Stimulated activated CD8-positive, alpha-beta memory T cell treated with anti-CD3 and anti-CD28 coated beads, Interleukin-12 subunit alpha, Interleukin-12 subunit beta, amount 100 ng/mL, for 24 hours (primary cell): Measurements from ENCODE around the gene ORAI3.

Experiments
- DNase-seq: peaks from one replicate; pipeline ENCODE4 v3.0.0-alpha.2; 2020; ENCODE audit errors: extremely low read depth

Gene ORAI3

DNA sequence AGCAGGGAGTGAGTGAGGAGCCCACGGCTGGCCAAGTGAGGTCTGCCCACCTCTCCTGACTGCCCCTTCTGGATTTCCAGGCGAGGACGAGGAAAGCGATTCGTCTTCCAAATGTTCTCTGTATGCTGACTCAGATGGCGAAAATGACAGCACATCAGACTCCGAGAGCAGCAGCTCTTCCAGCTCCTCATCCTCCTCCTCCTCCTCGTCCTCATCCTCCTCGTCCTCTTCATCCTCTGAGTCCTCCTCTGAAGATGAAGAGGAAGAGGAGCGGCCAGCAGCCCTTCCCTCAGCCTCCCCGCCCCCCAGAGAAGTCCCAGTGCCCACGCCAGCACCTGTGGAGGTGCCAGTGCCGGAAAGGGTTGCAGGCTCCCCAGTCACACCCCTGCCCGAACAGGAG, 22.4 kb downstream of the ORAI3 start:
- DNase-seq, result no peak

DNA sequence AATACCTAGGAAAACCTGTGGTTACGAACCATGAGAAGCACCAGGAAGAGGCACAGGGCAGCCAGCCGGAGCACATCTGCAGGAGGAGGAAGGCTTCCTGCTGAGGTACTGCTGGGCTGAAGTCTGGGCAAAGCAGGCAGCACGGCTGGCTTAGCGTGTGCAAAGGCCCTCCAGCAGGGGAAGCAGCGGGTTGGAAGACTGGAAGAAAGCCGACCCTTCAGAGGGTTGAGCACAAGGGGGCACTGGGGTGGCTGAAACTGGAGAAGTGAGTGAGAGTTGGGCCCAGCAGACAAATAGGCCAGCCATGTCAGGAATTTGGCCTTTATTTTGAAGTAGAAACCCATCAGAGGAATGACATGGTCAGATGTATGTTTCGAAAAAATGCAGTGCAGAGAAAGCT, 24.0 kb downstream of the ORAI3 start:
- DNase-seq, result no peak

DNA sequence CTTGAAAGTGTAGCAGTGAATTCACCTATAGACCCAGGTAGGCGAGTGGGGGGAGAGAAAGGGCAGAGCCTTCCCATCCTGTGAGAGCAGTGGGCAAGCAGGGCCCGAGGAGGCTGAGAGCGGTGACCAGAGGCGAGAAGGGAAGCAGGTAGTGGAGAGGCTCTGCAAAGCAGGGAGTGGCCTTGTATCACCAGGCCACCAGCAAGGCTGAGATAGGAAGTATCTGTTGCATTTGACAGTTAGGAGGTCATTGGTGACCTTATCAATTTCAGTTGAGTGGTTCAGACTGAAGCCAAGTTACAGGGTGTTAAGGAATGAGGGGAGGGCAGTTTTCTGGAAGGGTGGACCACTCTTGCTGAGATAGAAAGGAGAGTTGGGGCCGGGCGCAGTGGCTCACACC, 25.5 kb downstream of the ORAI3 start:
- no peak for DNase-seq

DNA sequence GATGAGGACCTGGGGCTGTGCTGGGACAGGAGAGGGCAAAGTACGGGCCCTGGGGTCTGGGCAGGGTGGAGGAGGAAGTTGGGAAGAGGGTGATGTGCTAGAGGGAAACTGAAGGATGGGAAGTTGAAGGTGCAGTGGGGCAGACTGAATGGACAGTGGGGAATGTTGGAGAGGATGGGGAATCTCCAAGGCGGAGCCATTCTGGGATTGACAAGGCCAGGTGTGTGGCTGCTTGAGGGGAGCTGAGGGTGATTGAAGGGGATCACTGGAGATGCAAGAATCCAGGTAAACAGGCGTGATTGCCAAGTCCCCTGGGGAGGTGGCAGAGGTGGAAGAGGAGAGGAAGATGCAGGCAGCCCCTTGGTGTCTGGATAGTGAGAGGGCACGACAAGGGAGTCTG, 27.6 kb downstream of the ORAI3 start:
- DNase-seq, result no peak

DNA sequence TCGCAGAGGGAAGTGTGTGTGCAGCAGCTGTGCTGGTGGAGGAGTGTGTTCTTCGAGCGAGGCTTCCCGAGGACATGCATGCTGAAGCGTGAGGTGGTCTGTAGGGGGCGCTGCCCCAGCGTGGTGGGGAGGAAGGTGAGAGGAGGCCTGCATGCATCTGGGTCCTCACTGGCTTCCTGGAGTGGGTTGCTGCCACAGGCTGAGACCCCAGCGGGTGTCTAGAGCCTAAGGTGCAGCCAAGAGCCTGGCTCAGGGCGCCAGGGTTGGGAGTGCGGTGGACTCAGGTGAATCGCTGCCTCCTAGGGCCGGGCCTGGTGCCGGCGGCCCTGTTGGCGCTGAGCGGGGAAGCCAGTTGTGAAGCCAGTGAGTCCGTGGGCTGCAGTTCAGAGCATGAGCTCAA, 28.6 kb downstream of the ORAI3 start:
- DNase-seq, result no peak

DNA sequence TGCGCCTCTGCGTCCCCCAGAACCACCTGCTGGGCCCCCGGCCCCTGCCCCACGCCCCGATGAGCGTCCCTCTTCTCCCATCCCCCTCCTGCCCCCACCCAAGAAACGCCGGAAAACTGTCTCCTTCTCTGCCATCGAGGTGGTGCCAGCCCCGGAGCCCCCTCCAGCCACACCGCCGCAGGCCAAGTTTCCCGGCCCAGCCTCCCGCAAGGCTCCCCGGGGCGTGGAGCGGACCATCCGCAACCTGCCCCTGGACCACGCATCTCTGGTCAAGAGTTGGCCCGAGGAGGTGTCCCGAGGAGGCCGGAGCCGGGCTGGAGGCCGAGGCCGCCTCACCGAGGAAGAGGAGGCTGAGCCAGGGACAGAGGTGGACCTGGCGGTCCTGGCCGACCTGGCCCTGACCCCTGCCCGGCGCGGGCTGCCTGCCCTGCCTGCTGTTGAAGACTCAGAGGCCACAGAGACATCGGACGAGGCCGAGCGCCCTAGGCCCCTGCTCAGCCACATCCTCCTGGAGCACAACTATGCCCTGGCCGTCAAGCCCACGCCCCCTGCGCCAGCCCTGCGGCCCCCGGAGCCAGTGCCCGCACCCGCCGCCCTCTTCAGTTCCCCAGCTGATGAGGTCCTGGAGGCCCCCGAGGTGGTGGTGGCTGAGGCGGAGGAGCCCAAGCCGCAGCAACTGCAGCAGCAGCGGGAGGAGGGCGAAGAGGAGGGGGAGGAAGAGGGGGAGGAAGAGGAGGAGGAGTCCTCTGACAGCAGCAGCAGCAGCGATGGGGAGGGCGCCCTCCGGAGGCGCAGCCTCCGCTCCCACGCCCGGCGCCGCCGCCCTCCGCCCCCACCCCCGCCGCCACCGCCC, 30.5 kb downstream of the ORAI3 start:
- DNase-seq, result no peak

DNA sequence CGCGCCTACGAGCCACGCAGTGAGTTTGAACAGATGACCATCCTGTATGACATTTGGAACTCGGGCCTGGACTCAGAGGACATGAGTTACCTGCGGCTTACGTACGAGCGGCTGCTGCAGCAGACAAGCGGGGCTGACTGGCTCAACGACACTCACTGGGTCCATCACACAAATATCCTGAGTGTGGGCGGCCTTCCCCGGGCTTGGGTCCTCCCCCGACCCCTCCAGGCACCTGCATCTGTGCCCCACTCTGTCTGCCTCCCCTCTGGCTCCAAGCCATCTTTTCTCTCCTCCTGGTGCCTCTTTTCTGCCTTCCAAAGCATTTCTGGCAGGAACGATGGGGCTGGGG, 31.1 kb downstream of the ORAI3 start:
- DNase-seq, result no peak

DNA sequence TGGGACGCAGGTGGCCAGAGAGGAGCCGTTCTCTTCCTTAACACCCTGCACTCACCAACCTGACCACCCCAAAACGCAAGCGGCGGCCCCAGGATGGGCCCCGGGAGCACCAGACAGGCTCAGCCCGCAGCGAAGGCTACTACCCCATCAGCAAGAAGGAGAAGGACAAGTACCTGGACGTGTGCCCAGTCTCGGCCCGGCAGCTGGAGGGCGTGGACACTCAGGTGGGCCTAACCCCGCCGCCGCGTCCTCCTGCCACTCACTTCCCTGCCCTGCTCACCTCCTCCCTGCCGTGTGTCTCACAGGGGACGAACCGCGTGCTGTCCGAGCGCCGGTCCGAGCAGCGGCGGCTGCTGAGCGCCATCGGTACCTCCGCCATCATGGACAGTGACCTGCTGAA, 31.6 kb downstream of the ORAI3 start:
- DNase-seq, result no peak

DNA sequence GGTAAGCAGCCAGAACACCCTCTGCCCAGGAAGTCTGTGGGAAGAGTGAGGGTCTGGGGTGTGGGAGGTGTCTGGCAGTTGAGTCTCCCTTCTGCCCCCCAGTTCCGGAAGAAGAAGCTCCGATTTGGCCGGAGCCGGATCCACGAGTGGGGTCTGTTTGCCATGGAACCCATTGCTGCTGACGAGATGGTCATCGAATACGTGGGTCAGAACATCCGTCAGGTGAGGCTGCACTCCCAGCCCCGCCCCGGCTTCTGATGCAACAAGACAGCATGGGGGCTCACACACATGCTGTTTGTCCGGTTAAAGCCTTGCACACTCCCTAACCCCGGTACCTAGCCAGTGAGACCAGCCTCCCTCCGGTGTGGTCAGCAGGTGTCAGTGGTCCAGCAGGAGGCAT, 32.1 kb downstream of the ORAI3 start:
- DNase-seq, result no peak

DNA sequence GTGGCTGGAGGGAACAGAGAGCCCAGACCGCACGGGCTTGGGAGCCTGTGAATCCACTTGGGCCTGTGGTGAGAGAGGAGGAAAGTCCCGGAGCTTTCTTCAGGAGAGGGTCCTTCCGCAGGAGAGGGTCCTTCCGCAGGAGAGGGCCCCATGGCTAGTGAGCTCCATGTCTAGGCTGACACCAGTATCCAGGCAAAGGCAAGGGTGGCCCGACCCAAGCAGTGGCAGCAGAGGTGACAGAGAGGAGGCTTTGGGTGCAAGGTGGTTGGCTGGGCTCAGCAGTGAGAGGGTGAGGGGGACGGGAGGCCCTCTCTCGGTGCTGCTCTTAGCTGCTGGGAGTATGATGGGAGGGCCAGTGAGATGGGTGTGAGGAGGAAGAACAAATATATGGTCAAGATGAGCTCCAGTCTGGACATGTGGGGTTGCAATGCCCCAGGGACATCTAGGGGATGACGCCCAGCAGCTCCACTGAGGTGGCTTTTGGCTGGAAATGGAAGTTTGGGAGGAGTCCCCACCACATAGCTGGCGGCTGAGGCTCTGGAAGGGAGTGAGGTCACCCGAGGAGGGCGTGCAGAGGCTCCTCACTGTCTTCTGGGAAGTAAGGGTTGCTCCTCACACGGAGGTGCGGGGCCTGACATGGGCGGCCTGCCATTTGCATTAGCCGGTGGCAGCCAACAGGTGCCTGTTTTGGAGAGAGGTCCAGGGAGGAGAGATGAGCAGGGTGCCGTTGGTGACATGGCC, 33.9 kb downstream of the ORAI3 start:
- DNase-seq, result no peak

DNA sequence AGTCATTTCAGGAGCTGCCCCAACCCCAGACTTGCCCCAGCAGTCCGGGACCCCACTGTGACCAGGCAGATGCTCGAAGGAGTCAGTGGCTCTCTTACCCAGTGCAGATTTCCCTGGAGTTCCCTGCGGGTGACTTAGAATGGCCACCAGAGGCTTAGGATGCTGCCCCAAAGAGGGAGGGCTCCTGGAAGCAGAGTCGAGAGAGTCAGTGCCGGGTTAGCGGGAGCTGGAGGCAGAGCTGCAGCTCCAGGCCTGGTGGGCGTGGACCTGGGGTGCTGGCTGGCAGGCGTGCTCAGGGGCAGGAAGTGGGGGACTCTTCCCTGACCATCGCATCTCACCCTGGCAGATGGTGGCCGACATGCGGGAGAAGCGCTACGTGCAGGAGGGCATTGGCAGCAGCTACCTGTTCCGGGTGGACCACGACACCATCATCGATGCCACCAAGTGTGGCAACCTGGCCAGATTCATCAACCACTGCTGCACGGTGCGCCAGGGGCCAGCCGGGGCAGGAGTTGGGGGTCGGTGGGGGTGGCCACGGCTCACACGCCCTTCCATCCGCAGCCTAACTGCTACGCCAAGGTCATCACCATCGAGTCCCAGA, 34.5 kb downstream of the ORAI3 start:
- DNase-seq, result no peak

DNA sequence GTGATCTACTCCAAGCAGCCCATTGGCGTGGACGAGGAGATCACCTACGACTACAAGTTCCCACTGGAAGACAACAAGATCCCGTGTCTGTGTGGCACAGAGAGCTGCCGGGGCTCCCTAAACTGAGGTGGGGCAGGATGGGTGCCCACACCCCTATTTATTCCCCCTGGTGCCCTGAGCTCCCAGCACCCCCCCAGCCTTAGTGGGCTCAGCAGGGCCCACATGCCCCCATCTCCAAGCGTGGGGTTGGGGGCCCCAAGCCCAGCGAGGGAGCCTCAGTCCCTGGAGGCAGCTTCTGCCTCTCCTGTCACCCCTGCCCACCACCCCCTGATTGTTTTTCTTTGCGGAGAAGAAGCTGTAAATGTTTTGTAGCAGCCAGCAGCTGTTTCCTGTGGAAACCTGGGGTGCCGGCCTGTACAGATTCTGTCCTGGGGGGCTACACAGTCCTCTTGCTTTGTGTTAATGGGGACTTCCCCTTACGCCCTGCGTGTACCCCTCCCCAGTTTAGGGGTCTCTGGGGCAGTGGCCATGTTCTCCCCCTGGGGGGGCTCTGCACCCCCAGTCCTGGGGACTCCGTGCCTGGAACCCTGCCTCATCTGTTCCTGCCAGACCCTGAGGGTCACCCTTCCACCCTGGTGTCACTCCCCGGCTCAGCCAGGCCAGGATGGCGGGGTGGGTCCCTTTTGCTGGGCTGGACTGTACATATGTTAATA, 35.2 kb downstream of the ORAI3 start:
- DNase-seq, result no peak

DNA sequence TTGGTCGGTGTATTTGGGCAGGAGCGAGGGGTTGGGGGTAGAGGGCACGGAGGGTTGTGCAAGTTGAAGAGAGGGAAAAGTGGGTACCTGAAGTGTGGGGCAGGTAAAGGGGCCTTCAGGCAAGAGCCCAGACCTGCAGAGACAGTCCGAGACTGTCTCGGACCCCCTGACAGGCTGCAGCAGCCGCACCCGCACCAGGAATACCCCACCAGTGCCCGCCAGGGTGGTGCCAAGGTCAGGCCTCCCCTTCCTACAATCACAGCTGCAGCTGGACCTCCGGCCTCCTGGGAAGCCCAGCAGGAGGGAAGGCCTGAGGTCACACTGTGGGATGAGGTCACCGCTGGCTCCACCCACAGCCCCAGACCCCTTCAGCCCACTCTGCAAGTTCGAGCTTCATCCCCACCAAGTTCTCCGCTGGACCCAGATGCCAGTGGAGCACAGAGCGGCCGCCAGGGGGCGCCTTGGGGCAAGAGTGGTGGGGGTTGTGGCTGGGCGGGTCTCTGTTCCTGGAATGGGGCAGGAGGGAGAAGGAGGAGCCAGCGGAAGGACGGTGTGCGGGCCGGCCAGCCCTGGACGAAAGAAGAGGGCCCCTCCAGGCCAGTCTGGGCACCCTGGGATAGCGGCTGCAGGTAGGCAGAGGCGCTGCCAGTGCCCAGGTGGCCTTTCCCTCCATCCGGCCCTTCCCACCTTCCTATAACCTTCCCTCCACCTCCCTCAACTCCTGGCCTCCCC, 36.0 kb downstream of the ORAI3 start, which contains the start of gene HSD3B7:
Gene HSD3B7, plus strand, starts transcription at position 539 of the 732 bp plus-strand sequence. CDS start 452 bp downstream, outside the sequence.
- peak; percentile 50 for DNase-seq

DNA sequence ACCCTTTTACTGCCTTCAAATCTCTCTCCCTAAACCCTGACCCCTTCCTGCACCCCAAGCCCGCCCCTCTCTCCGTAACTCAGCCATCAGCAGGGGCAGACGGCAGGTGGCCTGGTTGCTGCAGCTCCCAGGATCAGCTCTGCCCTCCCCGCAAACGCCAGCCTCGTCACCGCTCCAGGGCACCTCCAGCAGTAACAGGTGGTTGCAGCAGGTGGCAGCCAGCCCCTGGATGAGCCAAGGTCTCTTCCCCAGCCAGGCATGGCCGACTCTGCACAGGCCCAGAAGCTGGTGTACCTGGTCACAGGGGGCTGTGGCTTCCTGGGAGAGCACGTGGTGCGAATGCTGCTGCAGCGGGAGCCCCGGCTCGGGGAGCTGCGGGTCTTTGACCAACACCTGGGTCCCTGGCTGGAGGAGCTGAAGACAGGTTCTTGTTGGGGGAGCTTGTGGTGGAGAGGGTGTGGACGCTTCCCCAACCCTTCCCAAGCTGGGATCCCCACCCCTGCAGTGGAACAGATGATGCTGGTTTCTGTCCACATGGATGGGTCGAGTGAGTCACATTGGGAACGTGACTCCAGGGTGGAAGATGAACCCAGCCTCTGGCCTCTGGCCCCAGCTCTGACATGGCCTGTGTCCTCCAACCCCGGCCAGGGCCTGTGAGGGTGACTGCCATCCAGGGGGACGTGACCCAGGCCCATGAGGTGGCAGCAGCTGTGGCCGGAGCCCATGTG, 36.7 kb downstream of the ORAI3 start:
- no peak for DNase-seq

DNA sequence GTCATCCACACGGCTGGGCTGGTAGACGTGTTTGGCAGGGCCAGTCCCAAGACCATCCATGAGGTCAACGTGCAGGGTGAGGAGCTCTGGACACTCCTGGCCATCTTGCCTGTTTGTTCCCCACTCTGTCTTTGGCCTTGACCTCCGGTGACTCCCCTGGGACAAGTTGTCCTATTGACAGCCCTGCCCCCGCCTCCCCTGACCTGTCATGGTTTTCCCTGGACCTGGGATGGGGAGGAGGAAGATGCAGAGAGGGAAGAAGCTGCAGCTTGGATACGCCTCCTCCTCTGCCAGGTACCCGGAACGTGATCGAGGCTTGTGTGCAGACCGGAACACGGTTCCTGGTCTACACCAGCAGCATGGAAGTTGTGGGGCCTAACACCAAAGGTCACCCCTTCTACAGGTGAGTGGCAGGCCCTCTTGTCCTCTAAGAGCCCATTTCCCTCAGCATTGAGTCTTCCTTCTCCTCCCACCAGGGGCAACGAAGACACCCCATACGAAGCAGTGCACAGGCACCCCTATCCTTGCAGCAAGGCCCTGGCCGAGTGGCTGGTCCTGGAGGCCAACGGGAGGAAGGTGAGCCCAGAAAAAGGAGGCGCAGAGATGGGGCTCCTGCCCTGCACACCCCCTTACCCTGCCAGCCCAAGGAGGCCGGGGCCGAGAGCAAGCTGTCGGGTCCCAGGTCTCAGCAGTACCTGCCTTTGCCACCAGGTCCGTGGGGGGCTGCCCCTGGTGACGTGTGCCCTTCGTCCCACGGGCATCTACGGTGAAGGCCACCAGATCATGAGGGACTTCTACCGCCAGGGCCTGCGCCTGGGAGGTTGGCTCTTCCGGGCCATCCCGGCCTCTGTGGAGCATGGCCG, 37.5 kb downstream of the ORAI3 start:
- DNase-seq, result no peak

DNA sequence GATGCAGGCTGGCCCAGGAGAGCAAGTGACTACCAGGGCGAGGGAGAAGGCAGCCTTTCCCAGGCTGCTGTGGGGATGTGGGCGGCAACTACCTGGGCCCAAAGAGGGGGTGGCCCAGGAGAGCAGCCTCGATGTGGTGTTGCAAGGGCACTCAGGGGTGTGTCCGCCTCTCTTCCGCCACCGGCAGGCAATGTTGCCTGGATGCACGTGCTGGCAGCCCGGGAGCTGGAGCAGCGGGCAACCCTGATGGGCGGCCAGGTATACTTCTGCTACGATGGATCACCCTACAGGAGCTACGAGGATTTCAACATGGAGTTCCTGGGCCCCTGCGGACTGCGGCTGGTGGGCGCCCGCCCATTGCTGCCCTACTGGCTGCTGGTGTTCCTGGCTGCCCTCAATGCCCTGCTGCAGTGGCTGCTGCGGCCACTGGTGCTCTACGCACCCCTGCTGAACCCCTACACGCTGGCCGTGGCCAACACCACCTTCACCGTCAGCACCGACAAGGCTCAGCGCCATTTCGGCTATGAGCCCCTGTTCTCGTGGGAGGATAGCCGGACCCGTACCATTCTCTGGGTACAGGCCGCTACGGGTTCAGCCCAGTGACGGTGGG, 38.8 kb downstream of the ORAI3 start:
- no peak for DNase-seq

DNA sequence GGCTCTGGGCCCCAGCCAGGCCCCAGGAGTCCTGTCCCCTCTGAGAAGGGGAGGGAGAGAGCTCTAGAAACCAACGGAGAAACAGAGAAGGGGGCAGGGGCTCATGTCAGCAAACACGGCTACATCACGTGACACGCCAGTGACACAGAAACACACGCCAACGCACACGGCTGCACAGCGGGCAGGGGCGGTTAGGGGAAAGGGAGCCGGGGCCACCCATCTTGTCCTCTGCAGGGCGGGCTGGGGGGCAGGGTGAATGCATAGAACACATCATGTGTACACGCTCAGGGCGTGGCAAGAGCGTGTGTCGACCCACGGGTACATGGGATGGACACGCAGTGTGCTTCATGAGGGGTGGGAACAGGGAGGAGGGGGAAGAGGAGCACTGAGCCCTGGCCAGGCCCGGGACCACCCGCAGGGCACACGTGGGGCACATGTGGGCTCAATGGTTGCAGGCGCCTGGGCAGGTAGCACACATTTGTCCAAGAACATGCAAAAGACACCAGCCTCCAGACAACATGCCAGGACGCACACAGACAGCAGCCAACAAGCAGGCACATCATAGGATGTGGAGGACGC, 40.7 kb downstream of the ORAI3 start:
- DNase-seq, result no peak

DNA sequence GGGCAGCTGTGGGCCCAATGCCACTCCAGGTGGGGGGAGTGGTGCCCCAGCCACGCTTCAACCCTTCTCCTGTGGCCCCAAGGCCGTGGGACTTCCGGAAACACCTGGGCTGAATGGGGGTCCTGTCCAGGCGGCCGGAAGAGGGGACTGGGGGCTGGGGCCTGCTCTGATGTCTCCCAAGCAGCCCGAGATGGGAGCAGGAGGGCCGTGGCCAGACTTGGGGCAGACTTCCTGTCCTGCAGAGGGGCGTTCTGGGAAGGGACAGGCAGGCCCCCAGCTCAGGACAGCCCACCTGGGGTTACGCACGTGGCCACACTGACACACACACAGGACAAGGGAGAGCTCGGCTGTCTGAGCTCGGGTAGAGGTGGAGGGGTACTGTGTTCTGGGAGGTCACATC, 41.2 kb downstream of the ORAI3 start:
- no peak for DNase-seq

DNA sequence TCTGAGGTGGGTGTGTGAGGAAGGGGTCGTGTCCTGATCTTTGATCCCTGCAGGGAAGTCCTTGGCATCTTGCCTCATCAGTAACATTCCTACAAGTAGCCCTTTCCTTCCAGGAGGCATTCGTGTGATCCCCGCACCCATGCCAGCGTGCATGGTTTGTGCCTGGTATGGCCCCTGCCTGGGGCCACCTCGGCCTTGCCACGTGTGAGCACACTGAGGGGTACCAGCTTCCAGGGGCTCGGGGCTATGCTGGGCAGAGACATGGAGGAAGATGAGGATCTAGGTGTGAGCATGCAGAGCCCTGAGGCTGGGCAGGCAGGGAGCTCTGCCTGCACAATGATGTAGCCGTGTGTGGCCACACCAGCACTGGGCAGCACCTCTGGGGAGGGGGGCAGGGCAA, 42.2 kb downstream of the ORAI3 start:
- no peak for DNase-seq
